HepG2 (cell line): Measurements from ENCODE around the gene BACH2. TPM values are rescaled to one million over a fixed set of nuclear protein-coding genes. Genes with fewer than 3 reads are reported as not detected.

Experiments used
- ARNTL ChIP-seq: sonication (generic); formaldehyde crosslinking; IDR thresholded peaks from 2 replicates; pipeline ENCODE4 v1.4.0; 2020; ENCODE audit warnings: mild to moderate bottlenecking, missing genetic modification reagents
- ESRRA ChIP-seq: sonication (generic); formaldehyde crosslinking; IDR thresholded peaks from 2 replicates; pipeline ENCODE4 v1.5.1; 2020; ENCODE audit warnings: mild to moderate bottlenecking, low read depth, missing genetic modification reagents
- FOXP1 ChIP-seq, 2 experiments: fragments of 450-650 bp in 1 of 2; IDR thresholded peaks; 2 replicates each; pipeline ENCODE4 v1.6.1; 2017 to 2018; ENCODE audit warnings: antibody characterized with exemption in 1 of 2
- GATA4 ChIP-seq: sonication (generic); IDR thresholded peaks from 2 replicates; pipeline ENCODE4 v1.6.1; 2016; ENCODE audit warnings: antibody characterized with exemption, low read depth, borderline replicate concordance
- KDM1A ChIP-seq: IDR thresholded peaks from 2 replicates; pipeline ENCODE4 v1.6.1; 2016; ENCODE audit warnings: missing compliant biosample characterization
- KDM2A ChIP-seq: sonication (generic); formaldehyde crosslinking; IDR thresholded peaks from 2 replicates; pipeline ENCODE4 v1.4.0; 2020; ENCODE audit warnings: low read depth, missing genetic modification reagents, borderline replicate concordance
- SMAD1 ChIP-seq: sonication (generic); formaldehyde crosslinking; IDR thresholded peaks from 2 replicates; pipeline ENCODE4 v1.4.0; 2020; ENCODE audit warnings: missing genetic modification reagents, low read depth, mild to moderate bottlenecking, borderline replicate concordance
- TAF15 ChIP-seq: fragments of 200-400 bp; formaldehyde crosslinking; IDR thresholded peaks from one replicate; pipeline ENCODE4 v1.6.1; 2018; ENCODE audit warnings: mild to moderate bottlenecking, low read depth, low read length; ENCODE audit not compliant: poor library complexity, severe bottlenecking
- TARDBP ChIP-seq: sonication (generic); formaldehyde crosslinking; IDR thresholded peaks from 2 replicates; pipeline ENCODE4 v1.8.0; 2022; ENCODE audit warnings: mild to moderate bottlenecking, missing genetic modification reagents
- XRCC5 ChIP-seq: fragments of 200-400 bp; formaldehyde crosslinking; optimal IDR thresholded peaks from 2 replicates; pipeline ENCODE3; 2017; ENCODE audit warnings: mild to moderate bottlenecking, low read length
- ZNF557 ChIP-seq: sonication (generic); formaldehyde crosslinking; IDR thresholded peaks from 2 replicates; pipeline ENCODE4 v1.4.0; 2020; ENCODE audit warnings: missing genetic modification reagents
- ZNF670 ChIP-seq: sonication (generic); formaldehyde crosslinking; IDR thresholded peaks from 2 replicates; pipeline ENCODE4 v1.8.0; 2022; ENCODE audit warnings: mild to moderate bottlenecking, missing genetic modification reagents, borderline replicate concordance
- ZNF761 ChIP-seq: sonication (generic); formaldehyde crosslinking; conservative IDR thresholded peaks from 2 replicates; pipeline ENCODE4 v1.4.0; 2020; ENCODE audit warnings: mild to moderate bottlenecking, missing genetic modification reagents
- ZNF780A ChIP-seq: sonication (generic); formaldehyde crosslinking; IDR thresholded peaks from 2 replicates; pipeline ENCODE4 v1.8.0; 2022; ENCODE audit warnings: mild to moderate bottlenecking, missing genetic modification reagents, moderate library complexity
- ZNF850 ChIP-seq: sonication (generic); formaldehyde crosslinking; conservative IDR thresholded peaks from 2 replicates; pipeline ENCODE4 v1.9.0; 2021; ENCODE audit warnings: mild to moderate bottlenecking, missing genetic modification reagents
- polyA plus RNA-seq, 8 experiments: library from polyadenylated mRNA; depleted of rRNA in 3 of 8; stranded (reverse) in 7 of 8; unstranded in 1 of 8; fragments of >200 nt; fragmentation: Illumina TruSeq in 4 of 8; extraction: Trizol in 4 of 8; gene quantifications; 2 replicates each; pipeline versions ENCODE4 v1.2.1 to v1.2.3, GENCODE V29; 2011 to 2016; ENCODE audit warnings: low read depth in 4 of 8, missing spikeins in 1 of 8, mixed read lengths in 1 of 8; ENCODE audit not compliant: insufficient read depth in 1 of 8
- total RNA-seq, 5 experiments: library from RNA; depleted of rRNA; stranded (reverse); fragments of >200 nt; fragmentation: Illumina TruSeq; extraction: Trizol; gene quantifications; 2 replicates each; pipeline ENCODE4 v1.2.3, GENCODE V29; 2016; ENCODE audit warnings: low read depth in 1 of 5
- TF ChIP-seq, protein P1 (sequence below): sonication (generic); formaldehyde crosslinking; IDR thresholded peaks from 2 replicates; pipeline ENCODE4 v1.5.0; 2020; ENCODE audit warnings: mild to moderate bottlenecking, missing genetic modification reagents, borderline replicate concordance
- TF ChIP-seq, protein P2 (sequence below): IDR thresholded peaks from 2 replicates; pipeline ENCODE4 v1.6.1; 2018; ENCODE audit warnings: missing genetic modification reagents
- TF ChIP-seq, protein P3 (sequence below): sonication (generic); formaldehyde crosslinking; conservative IDR thresholded peaks from 2 replicates; pipeline ENCODE4 v1.4.0; 2020; ENCODE audit warnings: missing genetic modification reagents
- TF ChIP-seq, protein P4 (sequence below): sonication (generic); IDR thresholded peaks from 2 replicates; pipeline ENCODE4 v1.6.1; 2016; ENCODE audit warnings: low read depth, borderline replicate concordance

The BACH2 gene
- total and polyA plus RNA-seq, 2 of the 13 experiments (the other 11 are each of a cell fraction or from before 2014, with no cell fraction given): 0.01 TPM; not detected in 1

DNA sequence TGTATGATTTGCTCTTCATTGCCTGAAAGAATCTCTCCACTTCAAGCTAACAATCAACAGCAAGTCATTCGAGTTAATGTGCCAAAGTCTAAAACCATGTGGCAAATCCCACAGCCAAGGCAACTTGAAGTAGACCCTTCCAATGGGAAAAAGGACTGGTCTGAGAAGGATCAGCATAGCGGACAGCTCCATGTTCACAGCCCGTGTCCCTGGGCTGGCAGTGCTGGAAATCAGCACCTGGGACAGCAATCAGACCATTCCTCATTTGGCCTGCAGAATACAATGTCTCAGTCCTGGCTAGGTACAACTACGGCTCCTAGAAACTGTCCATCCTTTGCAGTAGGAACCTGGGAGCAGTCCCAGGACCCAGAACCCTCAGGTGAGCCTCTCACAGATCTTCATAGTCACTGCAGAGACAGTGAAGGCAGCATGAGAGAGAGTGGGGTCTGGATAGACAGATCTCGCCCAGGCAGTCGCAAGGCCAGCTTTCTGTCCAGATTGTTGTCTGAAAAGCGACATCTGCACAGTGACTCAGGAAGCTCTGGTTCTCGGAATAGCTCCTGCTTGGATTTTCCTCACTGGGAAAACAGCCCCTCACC, 401.3 kb downstream of the BACH2 start (continued):
- TF ChIP-seq KDM1A (CRISPR knock-in tag) (no peak), ESRRA (no peak), FOXP1 (IDR thresholded peaks at IDR 0.05) (no peak), FOXP1 (CRISPR knock-in tag; IDR thresholded peaks at IDR 0.05) (no peak), SMAD1 (CRISPR knock-in tag) (no peak), TAF15 (no peak), ZNF761 (CRISPR knock-in tag) (no peak), GATA4 (no peak), ZNF850 (CRISPR knock-in tag) (no peak), ZNF670 (no peak), XRCC5 (no peak), ARNTL (CRISPR knock-in tag) (peak; percentile 59; the same call in 1 of the 2 replicates), TARDBP (CRISPR knock-in tag) (no peak), ZNF780A (CRISPR knock-in tag) (no peak), ZNF557 (peak; percentile 87; the same call in 1 of the 2 replicates), KDM2A (CRISPR knock-in tag) (peak; percentile 72; the same call in 1 of the 2 replicates)
- TF ChIP-seq, protein P1, sequence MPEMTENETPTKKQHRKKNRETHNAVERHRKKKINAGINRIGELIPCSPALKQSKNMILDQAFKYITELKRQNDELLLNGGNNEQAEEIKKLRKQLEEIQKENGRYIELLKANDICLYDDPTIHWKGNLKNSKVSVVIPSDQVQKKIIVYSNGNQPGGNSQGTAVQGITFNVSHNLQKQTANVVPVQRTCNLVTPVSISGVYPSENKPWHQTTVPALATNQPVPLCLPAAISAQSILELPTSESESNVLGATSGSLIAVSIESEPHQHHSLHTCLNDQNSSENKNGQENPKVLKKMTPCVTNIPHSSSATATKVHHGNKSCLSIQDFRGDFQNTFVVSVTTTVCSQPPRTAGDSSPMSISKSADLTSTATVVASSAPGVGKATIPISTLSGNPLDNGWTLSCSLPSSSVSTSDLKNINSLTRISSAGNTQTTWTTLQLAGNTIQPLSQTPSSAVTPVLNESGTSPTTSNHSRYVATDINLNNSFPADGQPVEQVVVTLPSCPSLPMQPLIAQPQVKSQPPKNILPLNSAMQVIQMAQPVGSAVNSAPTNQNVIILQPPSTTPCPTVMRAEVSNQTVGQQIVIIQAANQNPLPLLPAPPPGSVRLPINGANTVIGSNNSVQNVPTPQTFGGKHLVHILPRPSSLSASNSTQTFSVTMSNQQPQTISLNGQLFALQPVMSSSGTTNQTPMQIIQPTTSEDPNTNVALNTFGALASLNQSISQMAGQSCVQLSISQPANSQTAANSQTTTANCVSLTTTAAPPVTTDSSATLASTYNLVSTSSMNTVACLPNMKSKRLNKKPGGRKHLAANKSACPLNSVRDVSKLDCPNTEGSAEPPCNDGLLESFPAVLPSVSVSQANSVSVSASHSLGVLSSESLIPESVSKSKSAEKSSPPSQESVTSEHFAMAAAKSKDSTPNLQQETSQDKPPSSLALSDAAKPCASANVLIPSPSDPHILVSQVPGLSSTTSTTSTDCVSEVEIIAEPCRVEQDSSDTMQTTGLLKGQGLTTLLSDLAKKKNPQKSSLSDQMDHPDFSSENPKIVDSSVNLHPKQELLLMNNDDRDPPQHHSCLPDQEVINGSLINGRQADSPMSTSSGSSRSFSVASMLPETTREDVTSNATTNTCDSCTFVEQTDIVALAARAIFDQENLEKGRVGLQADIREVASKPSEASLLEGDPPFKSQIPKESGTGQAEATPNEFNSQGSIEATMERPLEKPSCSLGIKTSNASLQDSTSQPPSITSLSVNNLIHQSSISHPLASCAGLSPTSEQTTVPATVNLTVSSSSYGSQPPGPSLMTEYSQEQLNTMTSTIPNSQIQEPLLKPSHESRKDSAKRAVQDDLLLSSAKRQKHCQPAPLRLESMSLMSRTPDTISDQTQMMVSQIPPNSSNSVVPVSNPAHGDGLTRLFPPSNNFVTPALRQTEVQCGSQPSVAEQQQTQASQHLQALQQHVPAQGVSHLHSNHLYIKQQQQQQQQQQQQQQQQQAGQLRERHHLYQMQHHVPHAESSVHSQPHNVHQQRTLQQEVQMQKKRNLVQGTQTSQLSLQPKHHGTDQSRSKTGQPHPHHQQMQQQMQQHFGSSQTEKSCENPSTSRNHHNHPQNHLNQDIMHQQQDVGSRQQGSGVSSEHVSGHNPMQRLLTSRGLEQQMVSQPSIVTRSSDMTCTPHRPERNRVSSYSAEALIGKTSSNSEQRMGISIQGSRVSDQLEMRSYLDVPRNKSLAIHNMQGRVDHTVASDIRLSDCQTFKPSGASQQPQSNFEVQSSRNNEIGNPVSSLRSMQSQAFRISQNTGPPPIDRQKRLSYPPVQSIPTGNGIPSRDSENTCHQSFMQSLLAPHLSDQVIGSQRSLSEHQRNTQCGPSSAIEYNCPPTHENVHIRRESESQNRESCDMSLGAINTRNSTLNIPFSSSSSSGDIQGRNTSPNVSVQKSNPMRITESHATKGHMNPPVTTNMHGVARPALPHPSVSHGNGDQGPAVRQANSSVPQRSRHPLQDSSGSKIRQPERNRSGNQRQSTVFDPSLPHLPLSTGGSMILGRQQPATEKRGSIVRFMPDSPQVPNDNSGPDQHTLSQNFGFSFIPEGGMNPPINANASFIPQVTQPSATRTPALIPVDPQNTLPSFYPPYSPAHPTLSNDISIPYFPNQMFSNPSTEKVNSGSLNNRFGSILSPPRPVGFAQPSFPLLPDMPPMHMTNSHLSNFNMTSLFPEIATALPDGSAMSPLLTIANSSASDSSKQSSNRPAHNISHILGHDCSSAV (CRISPR knock-in tag): no peak
- TF ChIP-seq, protein P2, sequence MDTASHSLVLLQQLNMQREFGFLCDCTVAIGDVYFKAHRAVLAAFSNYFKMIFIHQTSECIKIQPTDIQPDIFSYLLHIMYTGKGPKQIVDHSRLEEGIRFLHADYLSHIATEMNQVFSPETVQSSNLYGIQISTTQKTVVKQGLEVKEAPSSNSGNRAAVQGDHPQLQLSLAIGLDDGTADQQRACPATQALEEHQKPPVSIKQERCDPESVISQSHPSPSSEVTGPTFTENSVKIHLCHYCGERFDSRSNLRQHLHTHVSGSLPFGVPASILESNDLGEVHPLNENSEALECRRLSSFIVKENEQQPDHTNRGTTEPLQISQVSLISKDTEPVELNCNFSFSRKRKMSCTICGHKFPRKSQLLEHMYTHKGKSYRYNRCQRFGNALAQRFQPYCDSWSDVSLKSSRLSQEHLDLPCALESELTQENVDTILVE: peak; percentile 94
- TF ChIP-seq, protein P3, sequence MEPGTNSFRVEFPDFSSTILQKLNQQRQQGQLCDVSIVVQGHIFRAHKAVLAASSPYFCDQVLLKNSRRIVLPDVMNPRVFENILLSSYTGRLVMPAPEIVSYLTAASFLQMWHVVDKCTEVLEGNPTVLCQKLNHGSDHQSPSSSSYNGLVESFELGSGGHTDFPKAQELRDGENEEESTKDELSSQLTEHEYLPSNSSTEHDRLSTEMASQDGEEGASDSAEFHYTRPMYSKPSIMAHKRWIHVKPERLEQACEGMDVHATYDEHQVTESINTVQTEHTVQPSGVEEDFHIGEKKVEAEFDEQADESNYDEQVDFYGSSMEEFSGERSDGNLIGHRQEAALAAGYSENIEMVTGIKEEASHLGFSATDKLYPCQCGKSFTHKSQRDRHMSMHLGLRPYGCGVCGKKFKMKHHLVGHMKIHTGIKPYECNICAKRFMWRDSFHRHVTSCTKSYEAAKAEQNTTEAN: peak; percentile 86; the same call in 1 of the 2 replicates
- TF ChIP-seq, protein P4, sequence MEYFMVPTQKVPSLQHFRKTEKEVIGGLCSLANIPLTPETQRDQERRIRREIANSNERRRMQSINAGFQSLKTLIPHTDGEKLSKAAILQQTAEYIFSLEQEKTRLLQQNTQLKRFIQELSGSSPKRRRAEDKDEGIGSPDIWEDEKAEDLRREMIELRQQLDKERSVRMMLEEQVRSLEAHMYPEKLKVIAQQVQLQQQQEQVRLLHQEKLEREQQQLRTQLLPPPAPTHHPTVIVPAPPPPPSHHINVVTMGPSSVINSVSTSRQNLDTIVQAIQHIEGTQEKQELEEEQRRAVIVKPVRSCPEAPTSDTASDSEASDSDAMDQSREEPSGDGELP: no peak
